ENCODE measurements around the gene ALAD.
"Not testable (repeated sequence)": the region's sequence is repeated elsewhere in the genome, so short reads cannot be mapped to it uniquely, and the experiment has no call there.

ALAD gene

GRCh38 chr9:113401027-113401792, at the start of gene ALAD:
Gene ALAD, minus strand, starts transcription at chr9:113401284. Its CDS starts 7,725 bp downstream, at chr9:113393559.
- ChIA-PET CTCF (interaction anchor here (0.5 to 2.0 kb wide), 10 partner anchors 8 to 184 kb away, joined by 3 to 9 read pairs (median 3); partner anchors contain the start of genes C9orf43, CDC26, POLE3 and PRPF4), POLR2A (interaction anchor here (1.0 to 3.7 kb wide), 6 partner anchors 9 to 126 kb away, joined by 3 to 33 read pairs (median 5); partner anchors contain the start of genes C9orf43, CDC26, HDHD3 and POLE3)
- peak; percentile 98 for DNase-seq (ENCODE audit: extremely low spot score)
- TF ChIP-seq PKNOX1 (IDR thresholded peaks at IDR 0.05) (no peak), FOXM1 (IDR thresholded peaks at IDR 0.05; ENCODE audit: borderline replicate concordance) (peak; percentile 74), HDGF (IDR thresholded peaks at IDR 0.05; ENCODE audit: borderline replicate concordance) (peak; percentile 92; the same call in 1 of the 2 replicates), ELF4 (IDR thresholded peaks at IDR 0.05) (peak; percentile 51; the same call in 1 of the 2 replicates)

- TF ChIP-seq FOXK2 (IDR thresholded peaks at IDR 0.05) (no peak), ELF4 (IDR thresholded peaks at IDR 0.05) (no peak), LEF1 (IDR thresholded peaks at IDR 0.05; ENCODE audit: borderline replicate concordance) (no peak), NFRKB (IDR thresholded peaks at IDR 0.05) (no peak), SUZ12 (IDR thresholded peaks at IDR 0.05) (no peak), CTBP1 (IDR thresholded peaks at IDR 0.05; ENCODE audit: borderline replicate concordance) (no peak), FOXM1 (IDR thresholded peaks at IDR 0.05; ENCODE audit: borderline replicate concordance) (no peak)
- ChIA-PET POLR2A (no interaction called here), CTCF (no interaction called here)
- no peak for DNase-seq (ENCODE audit: extremely low spot score)
Measured at GRCh38 chr9:113449376-113449775, 48.3 kb upstream of the ALAD start.

GRCh38 chr9:113446323-113446740, 45.2 kb upstream of the ALAD start:
- CTCF ChIA-PET: interaction anchor here (0.6 to 2.8 kb wide), 12 partner anchors 9 to 436 kb away, joined by 3 to 38 read pairs (median 7); partner anchors contain the start of gene ALAD
- POLR2A ChIA-PET: interaction anchor here (2.1 kb wide), 1 partner anchor 36 kb away, joined by 4 read pairs; the partner anchor contains the start of genes C9orf43 and POLE3
- DNase-seq (ENCODE audit: extremely low spot score): peak; percentile 50
- no peak for TF ChIP-seq CTBP1 (IDR thresholded peaks at IDR 0.05; ENCODE audit: borderline replicate concordance)
- no peak for TF ChIP-seq ELF4 (IDR thresholded peaks at IDR 0.05)
- TF ChIP-seq NFRKB (IDR thresholded peaks at IDR 0.05): no peak
- TF ChIP-seq SUZ12 (IDR thresholded peaks at IDR 0.05): no peak
- no peak for TF ChIP-seq PKNOX1 (IDR thresholded peaks at IDR 0.05)
- no peak for TF ChIP-seq BHLHE40 (IDR thresholded peaks at IDR 0.05; ENCODE audit: borderline replicate concordance)
- no peak for TF ChIP-seq LEF1 (IDR thresholded peaks at IDR 0.05; ENCODE audit: borderline replicate concordance)
- TF ChIP-seq FOXA1 (IDR thresholded peaks at IDR 0.05): no peak
- TF ChIP-seq ARNT (IDR thresholded peaks at IDR 0.05): no peak
- TF ChIP-seq FOXM1 (IDR thresholded peaks at IDR 0.05; ENCODE audit: borderline replicate concordance): no peak
- no peak for TF ChIP-seq SP1 (IDR thresholded peaks at IDR 0.05)
- no peak for TF ChIP-seq HDGF (IDR thresholded peaks at IDR 0.05; ENCODE audit: borderline replicate concordance)
- TF ChIP-seq L3MBTL2 (conservative IDR thresholded peaks at IDR 0.05): no peak
- no peak for TF ChIP-seq ZNF384 (IDR thresholded peaks at IDR 0.05)
- no peak for TF ChIP-seq TARDBP (IDR thresholded peaks at IDR 0.05)
- TF ChIP-seq FOXK2 (IDR thresholded peaks at IDR 0.05): no peak

GRCh38 chr9:113444736-113445135, 43.7 kb upstream of the ALAD start:
- CTCF ChIA-PET: interaction anchor here (2.8 kb wide), 1 partner anchor 143 kb away, joined by 38 read pairs; no protein-coding TSS in a partner anchor
- DNase-seq (ENCODE audit: extremely low spot score): no peak
- POLR2A ChIA-PET: interaction anchor here (2.1 kb wide), 1 partner anchor 34 kb away, joined by 4 read pairs; the partner anchor contains the start of genes C9orf43 and POLE3
- TF ChIP-seq LEF1 (IDR thresholded peaks at IDR 0.05; ENCODE audit: borderline replicate concordance) (no peak), FOXK2 (IDR thresholded peaks at IDR 0.05) (no peak), FOXA1 (IDR thresholded peaks at IDR 0.05) (no peak), BHLHE40 (IDR thresholded peaks at IDR 0.05; ENCODE audit: borderline replicate concordance) (no peak), SUZ12 (IDR thresholded peaks at IDR 0.05) (no peak)

GRCh38 chr9:113437716-113438115, 36.6 kb upstream of the ALAD start:
- POLR2A ChIA-PET; CTCF ChIA-PET; DNase-seq (ENCODE audit: extremely low spot score): not testable (repeated sequence)

GRCh38 chr9:113436728-113437515, 35.8 kb upstream of the ALAD start:
- DNase-seq (ENCODE audit: extremely low spot score): no peak
- CTCF ChIA-PET: no interaction called here
- POLR2A ChIA-PET: no interaction called here
- TF ChIP-seq FOXA1 (IDR thresholded peaks at IDR 0.05): no peak
- TF ChIP-seq L3MBTL2 (conservative IDR thresholded peaks at IDR 0.05): no peak
- TF ChIP-seq HDGF (IDR thresholded peaks at IDR 0.05; ENCODE audit: borderline replicate concordance): no peak
- no peak for TF ChIP-seq LEF1 (IDR thresholded peaks at IDR 0.05; ENCODE audit: borderline replicate concordance)
- no peak for TF ChIP-seq ZNF384 (IDR thresholded peaks at IDR 0.05)
- no peak for TF ChIP-seq NFRKB (IDR thresholded peaks at IDR 0.05)
- TF ChIP-seq ARNT (IDR thresholded peaks at IDR 0.05): no peak
- TF ChIP-seq TARDBP (IDR thresholded peaks at IDR 0.05): no peak
- TF ChIP-seq PKNOX1 (IDR thresholded peaks at IDR 0.05): no peak
